Spleen (tissue), 11 donors: ENCODE results near the gene RPL4. TPM values are rescaled to one million over a fixed set of nuclear protein-coding genes. Genes with fewer than 3 reads are reported as not detected.
"Not testable (repeated sequence)": the region's sequence is repeated elsewhere in the genome, so short reads cannot be mapped to it uniquely, and the experiment has no call there.

Source experiments
- DNase-seq: peaks from one replicate; pipeline ENCODE4 v3.0.0-alpha.2; 2020
- H3K27ac ChIP-seq, 8 donors: fragments of 200-600 bp; sonication (generic) in 7 of 8; 1 replicate in 4 of 8; 2 replicates in 4 of 8; pipeline versions ENCODE4 v1.5.0 to v1.8.0; 2016 to 2021; ENCODE audit warnings: inconsistent platforms in 4 of 8, mild to moderate bottlenecking in 4 of 8, moderate library complexity in 1 of 8
- H3K27me3 ChIP-seq, 7 donors: fragments of 200-600 bp; sonication (generic) in 6 of 7; replicated peaks in 1 of 7; 1 replicate in 4 of 7; 2 replicates in 3 of 7; pipeline versions ENCODE4 v1.5.0 to v1.8.0; 2016 to 2021; ENCODE audit warnings: inconsistent platforms in 3 of 7, mild to moderate bottlenecking in 1 of 7
- H3K36me3 ChIP-seq, 6 donors: fragments of 200-600 bp; sonication (generic) in 5 of 6; 1 replicate in 4 of 6; 2 replicates in 2 of 6; pipeline versions ENCODE4 v1.5.0 to v1.8.0; 2016 to 2021; ENCODE audit warnings: inconsistent platforms in 2 of 6
- H3K4me1 ChIP-seq, 6 donors: fragments of 200-600 bp; sonication (generic) in 5 of 6; 1 replicate in 3 of 6; 2 replicates in 3 of 6; pipeline versions ENCODE4 v1.5.0 to v1.8.0; 2016 to 2021; ENCODE audit warnings: inconsistent platforms in 3 of 6
- H3K4me3 ChIP-seq, 8 donors: fragments of 200-600 bp; sonication (generic) in 7 of 8; 1 replicate in 4 of 8; 2 replicates in 4 of 8; pipeline versions ENCODE4 v1.5.0 to v1.8.0; 2016 to 2021; ENCODE audit warnings: inconsistent platforms in 4 of 8, mild to moderate bottlenecking in 4 of 8, moderate library complexity in 2 of 8
- H3K9me3 ChIP-seq, 8 donors: fragments of 200-600 bp; sonication (generic) in 7 of 8; 1 replicate in 4 of 8; 2 replicates in 4 of 8; pipeline versions ENCODE4 v1.5.0 to v1.8.0; 2016 to 2021; ENCODE audit warnings: inconsistent platforms in 4 of 8
- POLR2A ChIP-seq, 3 donors: fragments of 450-650 bp; IDR thresholded peaks; one replicate each; pipeline ENCODE4 v1.5.1; 2017; ENCODE audit warnings: antibody characterized with exemption in 3 of 3, mild to moderate bottlenecking in 1 of 3
- POLR2AphosphoS5 ChIP-seq, 3 donors: sonication (generic); formaldehyde crosslinking; IDR thresholded peaks; one replicate each; pipeline ENCODE4 v1.5.1; 2017; ENCODE audit warnings: antibody characterized with exemption in 3 of 3
- WGBS, 5 donors: extraction: QIAGEN DNeasy Blood & Tissue Kit in 3 of 5; methylation state at CpG; one replicate each; pipeline versions ENCODE4 v1.1.5 to v1.1.7; 2013 to 2018; 5-methylcytosine and 5-hydroxymethylcytosine counted together
- intact Hi-C: fragments of 100-400 bp; cut with DNase I; formaldehyde crosslinking; loops from one replicate; pipeline ENCODE4 v1.15.0; 2023; ENCODE audit warnings: low total_unique reads
- polyA plus RNA-seq, 3 donors: library from polyadenylated mRNA; stranded (reverse); fragments of 200-250 nt; gene quantifications; one replicate each; pipeline ENCODE4 v1.2.1, GENCODE V29; 2013
- total RNA-seq, 7 donors: library from RNA; depleted of rRNA in 3 of 7; stranded (reverse); fragments of >200 nt in 3 of 7; fragmentation: NEBNext Ultra II Directional in 4 of 7; extraction: Animal tissue kit (Norgen Biotek cat#: 25700) in 4 of 7; gene quantifications; one replicate each; pipeline versions ENCODE4 v1.1.0 to v1.2.1, GENCODE V29; 2016 to 2021
- TF ChIP-seq, protein P1 (sequence below), 11 experiments: fragments of 200-600 bp in 7 of 11; fragments of 450-650 bp in 4 of 11; sonication (generic) in 4 of 11; IDR thresholded peaks in 8 of 11; conservative IDR thresholded peaks in 3 of 11; 1 replicate in 7 of 11; 2 replicates in 4 of 11; pipeline versions ENCODE4 v1.4.0 to v1.8.0; 2016 to 2021; ENCODE audit warnings: antibody characterized with exemption in 11 of 11, inconsistent platforms in 4 of 11, mild to moderate bottlenecking in 1 of 11
- donor health status: healthy with polysubstance abuse.
- donor health status: DM: no; HTN: no; CAD: no; lungs with moderate emphysema.
- donor health status: DM: no; HTN: no; CAD: no.
- donor health status: Bipolar disorder and iron deficiency.
- donor health status: healthy.
- donor health status: DM: no; HTN: no; CAD: no.
- donor health status: DM: yes; HTN: yes; CAD: no.

Gene RPL4
- total and polyA plus RNA-seq, 10 donors, result 1,508 to 4,384 (median 3,367) TPM

DNA sequence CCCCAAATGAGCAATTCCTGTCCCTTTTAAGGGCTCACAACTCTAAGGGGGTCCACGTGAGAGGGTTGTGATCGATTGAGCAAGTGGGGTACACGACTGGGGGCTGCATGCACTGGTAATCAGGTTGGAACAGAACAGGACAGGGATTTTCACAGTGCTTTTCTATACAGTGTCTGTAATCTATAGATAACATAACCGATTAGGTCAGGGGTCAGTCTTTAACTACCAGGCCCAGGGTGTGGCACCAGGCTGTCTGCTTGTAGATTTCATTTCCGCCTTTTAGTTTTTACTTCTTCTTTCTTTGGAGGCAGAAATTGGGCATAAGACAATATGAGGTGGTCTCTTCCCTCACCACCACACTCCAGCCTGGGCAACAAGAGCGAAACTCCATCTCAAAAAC lies 39.4 kb downstream of the RPL4 start:
- H3K4me1 ChIP-seq, intact Hi-C loops, H3K4me3 ChIP-seq, H3K27ac ChIP-seq, H3K27me3 ChIP-seq, H3K9me3 ChIP-seq, DNase-seq: not testable (repeated sequence)
- H3K36me3 ChIP-seq, result peaks cover 0 to 59% (median 0%) of the 10 kb centered on the region in 6 donors
- WGBS, 5 donors, result 91 to 94% (median 92%) methylated on average over 6 of the region's 6 CpGs

DNA sequence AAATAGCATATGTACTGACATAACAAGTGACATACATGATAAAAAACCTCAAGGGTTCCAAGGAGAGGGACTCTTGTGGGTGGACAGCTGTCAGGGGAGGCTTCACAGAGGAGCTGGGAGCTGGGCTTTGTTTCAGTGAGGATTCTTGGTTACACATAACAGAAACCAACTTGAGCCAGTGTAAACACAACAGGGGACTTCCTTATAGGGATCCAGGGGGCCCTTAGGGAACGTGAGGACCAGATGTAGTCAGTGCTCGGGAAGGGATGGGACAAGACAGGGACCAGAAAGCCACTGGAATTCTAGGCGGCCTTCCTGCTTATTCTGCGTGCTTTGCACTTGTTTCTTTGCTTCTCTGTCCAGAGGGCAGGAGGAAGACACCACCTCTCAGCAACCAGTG lies 42.0 kb downstream of the RPL4 start:
- Histone ChIP-seq H3K27ac (no peak overlapping the region), H3K36me3 (peaks cover 0 to 58% (median 0%) of the 10 kb centered on the region in 6 donors), H3K4me1 (no peaks in the 10 kb centered on the region), H3K9me3 (no peaks in the 10 kb centered on the region), H3K27me3 (no peaks in the 10 kb centered on the region), H3K4me3 (no peak overlapping the region)
- no peak for TF ChIP-seq POLR2AphosphoS5 (IDR thresholded peaks at IDR 0.05)
- TF ChIP-seq, protein P1, sequence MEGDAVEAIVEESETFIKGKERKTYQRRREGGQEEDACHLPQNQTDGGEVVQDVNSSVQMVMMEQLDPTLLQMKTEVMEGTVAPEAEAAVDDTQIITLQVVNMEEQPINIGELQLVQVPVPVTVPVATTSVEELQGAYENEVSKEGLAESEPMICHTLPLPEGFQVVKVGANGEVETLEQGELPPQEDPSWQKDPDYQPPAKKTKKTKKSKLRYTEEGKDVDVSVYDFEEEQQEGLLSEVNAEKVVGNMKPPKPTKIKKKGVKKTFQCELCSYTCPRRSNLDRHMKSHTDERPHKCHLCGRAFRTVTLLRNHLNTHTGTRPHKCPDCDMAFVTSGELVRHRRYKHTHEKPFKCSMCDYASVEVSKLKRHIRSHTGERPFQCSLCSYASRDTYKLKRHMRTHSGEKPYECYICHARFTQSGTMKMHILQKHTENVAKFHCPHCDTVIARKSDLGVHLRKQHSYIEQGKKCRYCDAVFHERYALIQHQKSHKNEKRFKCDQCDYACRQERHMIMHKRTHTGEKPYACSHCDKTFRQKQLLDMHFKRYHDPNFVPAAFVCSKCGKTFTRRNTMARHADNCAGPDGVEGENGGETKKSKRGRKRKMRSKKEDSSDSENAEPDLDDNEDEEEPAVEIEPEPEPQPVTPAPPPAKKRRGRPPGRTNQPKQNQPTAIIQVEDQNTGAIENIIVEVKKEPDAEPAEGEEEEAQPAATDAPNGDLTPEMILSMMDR (IDR thresholded peaks at IDR 0.05 in 8 of 11, conservative IDR thresholded peaks at IDR 0.05 in 3 of 11), result no peak
- no peak for TF ChIP-seq POLR2A (IDR thresholded peaks at IDR 0.05)
- intact Hi-C loops, result no loop called here
- no peak for DNase-seq
- 84 to 96% (median 91%) methylated on average over 4 of the region's 4 CpGs for WGBS, 5 donors

- H3K27me3 ChIP-seq, result no peaks in the 10 kb centered on the region
- no peak overlapping the region for H3K4me3 ChIP-seq
- no peak for DNase-seq
- H3K27ac ChIP-seq, result no peak overlapping the region
- intact Hi-C loops, result no loop called here
- no peaks in the 10 kb centered on the region for H3K9me3 ChIP-seq
- TF ChIP-seq POLR2A (IDR thresholded peaks at IDR 0.05), result no peak
- TF ChIP-seq, protein P1 (IDR thresholded peaks at IDR 0.05 in 8 of 11, conservative IDR thresholded peaks at IDR 0.05 in 3 of 11), result no peak
- no peak for TF ChIP-seq POLR2AphosphoS5 (IDR thresholded peaks at IDR 0.05)
- H3K4me1 ChIP-seq, result no peaks in the 10 kb centered on the region
- 87 to 98% (median 96%) methylated on average over 2 of the region's 2 CpGs for WGBS, 5 donors
- peaks cover 0 to 50% (median 0%) of the 10 kb centered on the region in 6 donors for H3K36me3 ChIP-seq
Observed at GRCh38 chr15:66461917-66462316, 42.7 kb downstream of the RPL4 start.

- H3K9me3 ChIP-seq, intact Hi-C loops, H3K4me1 ChIP-seq, H3K4me3 ChIP-seq, H3K27ac ChIP-seq, DNase-seq, H3K27me3 ChIP-seq: not testable (repeated sequence)
- WGBS, 5 donors, result 94 to 99% (median 96%) methylated on average over 6 of the region's 6 CpGs
- peaks cover 0 to 53% (median 0%) of the 10 kb centered on the region in 6 donors for H3K36me3 ChIP-seq
Observed at GRCh38 chr15:66461294-66461693, 43.4 kb downstream of the RPL4 start.

DNA sequence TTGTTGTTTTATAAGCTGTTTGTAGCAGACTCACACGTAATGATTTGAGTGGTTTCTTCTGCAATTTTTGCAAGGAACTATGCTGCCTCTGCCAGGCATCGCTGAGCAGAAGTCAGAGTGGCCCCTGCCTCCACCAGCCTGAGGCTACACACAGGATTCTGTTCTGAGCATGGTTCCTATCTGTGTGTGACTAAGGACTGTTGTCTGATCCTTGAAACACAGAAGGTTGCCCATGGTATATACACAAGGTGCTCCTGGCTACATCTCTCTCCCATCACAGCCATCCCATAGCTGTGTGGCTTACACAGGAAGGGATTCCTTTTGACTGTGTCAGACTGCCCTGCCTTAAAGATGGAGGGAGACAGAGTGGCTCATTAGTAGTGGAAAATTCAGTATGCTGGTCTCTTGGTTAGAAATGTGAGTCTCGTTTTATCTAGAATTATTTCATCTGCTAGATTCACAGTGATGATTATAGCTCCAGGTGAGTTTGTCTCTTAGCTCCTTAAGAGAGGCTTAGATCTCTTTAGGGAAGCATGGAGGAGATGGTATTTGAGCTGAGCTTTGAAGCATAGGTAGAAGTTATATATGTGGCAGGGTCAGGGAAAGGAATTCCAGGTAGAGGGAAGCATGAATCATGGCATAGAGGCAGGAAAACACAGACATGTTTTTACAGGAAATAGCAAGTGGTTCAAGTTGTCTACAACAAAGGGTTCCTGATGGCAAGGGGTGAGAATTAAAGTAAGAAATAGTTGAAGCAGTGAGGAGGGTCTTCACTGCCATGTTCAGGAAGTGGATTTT lies 44.6 kb downstream of the RPL4 start:
- intact Hi-C loops, result no loop called here
- H3K36me3 ChIP-seq, result peaks cover 0 to 51% (median 0%) of the 10 kb centered on the region in 6 donors
- no peak for DNase-seq
- no peaks in the 10 kb centered on the region for H3K4me1 ChIP-seq
- 72 to 96% (median 82%) methylated on average over 3 of the region's 3 CpGs for WGBS, 5 donors
- no peak overlapping the region for H3K27ac ChIP-seq
- H3K27me3 ChIP-seq, result no peaks in the 10 kb centered on the region
- no peak overlapping the region for H3K4me3 ChIP-seq
- TF ChIP-seq POLR2A (IDR thresholded peaks at IDR 0.05), result no peak
- no peak for TF ChIP-seq POLR2AphosphoS5 (IDR thresholded peaks at IDR 0.05)
- TF ChIP-seq, protein P1 (IDR thresholded peaks at IDR 0.05 in 8 of 11, conservative IDR thresholded peaks at IDR 0.05 in 3 of 11), result no peak
- H3K9me3 ChIP-seq, result no peaks in the 10 kb centered on the region
